GM10248 (cell line): ENCODE results near the gene C10orf67.

Source experiments
- CTCF ChIA-PET: fragments of 300-600 bp; sonication (Branson Sonifier 250); formaldehyde crosslinking; extraction: SDS; loops from one replicate; lab custom pipeline; 2021; ENCODE audit warnings: antibody characterized with exemption; lab: Yijun Ruan, JAX
- POLR2A ChIA-PET: fragments of 350-650 bp; sonication (Branson Sonifier 250); formaldehyde crosslinking; extraction: SDS; loops from one replicate; lab custom pipeline; 2020; ENCODE audit warnings: antibody characterized with exemption; lab: Yijun Ruan, JAX
- DNase-seq: peaks from one replicate; pipeline ENCODE4 v3.0.0; 2012; ENCODE audit errors: extremely low spot score
- TF ChIP-seq, protein P1 (sequence below): IDR thresholded peaks from 2 replicates; pipeline ENCODE4 v1.5.1; 2012; ENCODE audit warnings: mild to moderate bottlenecking, low read depth; ENCODE audit errors: extremely low read depth, missing control alignments, control extremely low read depth

The C10orf67 gene

DNA sequence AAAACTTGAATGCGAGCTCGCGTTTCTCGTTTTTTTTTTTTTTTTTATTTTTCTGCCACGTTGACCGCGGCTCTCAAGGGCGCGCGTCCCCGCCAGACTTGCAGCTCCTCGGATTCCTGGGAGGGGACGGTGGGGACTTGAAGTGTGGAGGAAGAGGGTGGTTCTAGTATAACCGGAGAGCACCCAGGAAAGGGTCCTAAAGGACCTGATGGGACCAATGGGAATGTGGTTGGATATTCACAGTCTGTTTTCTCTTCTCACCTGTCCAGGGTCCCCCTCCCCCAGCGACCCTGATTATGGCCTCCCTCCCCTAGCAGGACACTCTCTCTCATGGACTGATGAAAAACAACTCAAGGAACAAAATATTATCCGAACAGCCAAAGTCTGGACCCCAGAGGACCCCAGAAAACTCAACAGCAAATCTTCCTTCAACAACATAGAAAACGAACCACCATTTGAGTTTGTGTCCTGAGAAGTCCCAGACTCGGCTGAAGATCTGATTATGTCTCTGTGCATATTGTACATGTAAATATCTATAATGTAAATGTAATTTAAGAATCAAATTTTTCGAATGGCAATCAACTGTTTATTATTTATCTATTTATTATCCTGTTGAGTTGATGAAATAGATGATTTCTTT lies 151.0 kb downstream of the C10orf67 start:
- CTCF ChIA-PET, result no interaction called here
- DNase-seq, result no peak
- POLR2A ChIA-PET, result interaction anchor here (0.6 to 0.7 kb wide), 2 partner anchors 13 to 24 kb away, joined by 3 to 5 read pairs; no protein-coding TSS in a partner anchor

DNA sequence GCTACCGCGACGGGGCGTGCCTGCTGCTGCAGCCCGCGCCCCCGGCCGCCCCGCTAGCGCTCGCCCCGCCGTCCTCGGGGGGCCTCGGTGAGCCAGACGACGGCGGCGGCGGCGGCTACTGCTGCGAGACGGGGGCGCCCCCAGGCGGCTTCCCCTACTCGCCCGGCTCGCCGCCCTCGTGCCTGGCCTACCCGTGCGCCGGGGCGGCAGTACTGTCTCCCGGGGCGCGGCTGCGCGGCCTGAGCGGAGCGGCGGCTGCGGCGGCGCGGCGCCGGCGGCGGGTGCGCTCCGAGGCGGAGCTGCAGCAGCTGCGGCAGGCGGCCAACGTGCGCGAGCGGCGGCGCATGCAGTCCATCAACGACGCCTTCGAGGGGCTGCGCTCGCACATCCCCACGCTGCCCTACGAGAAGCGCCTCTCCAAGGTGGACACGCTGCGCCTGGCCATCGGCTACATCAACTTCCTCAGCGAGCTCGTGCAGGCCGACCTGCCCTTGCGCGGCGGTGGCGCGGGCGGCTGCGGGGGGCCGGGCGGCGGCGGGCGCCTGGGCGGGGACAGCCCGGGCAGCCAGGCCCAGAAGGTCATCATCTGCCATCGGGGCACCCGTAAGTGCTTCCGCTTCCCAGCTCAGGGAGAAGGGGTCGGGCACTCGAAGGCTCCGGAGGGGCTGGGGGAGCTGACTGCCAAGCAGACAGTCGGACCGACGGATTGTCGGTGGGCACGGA lies 151.7 kb downstream of the C10orf67 start:
- TF ChIP-seq, protein P1, sequence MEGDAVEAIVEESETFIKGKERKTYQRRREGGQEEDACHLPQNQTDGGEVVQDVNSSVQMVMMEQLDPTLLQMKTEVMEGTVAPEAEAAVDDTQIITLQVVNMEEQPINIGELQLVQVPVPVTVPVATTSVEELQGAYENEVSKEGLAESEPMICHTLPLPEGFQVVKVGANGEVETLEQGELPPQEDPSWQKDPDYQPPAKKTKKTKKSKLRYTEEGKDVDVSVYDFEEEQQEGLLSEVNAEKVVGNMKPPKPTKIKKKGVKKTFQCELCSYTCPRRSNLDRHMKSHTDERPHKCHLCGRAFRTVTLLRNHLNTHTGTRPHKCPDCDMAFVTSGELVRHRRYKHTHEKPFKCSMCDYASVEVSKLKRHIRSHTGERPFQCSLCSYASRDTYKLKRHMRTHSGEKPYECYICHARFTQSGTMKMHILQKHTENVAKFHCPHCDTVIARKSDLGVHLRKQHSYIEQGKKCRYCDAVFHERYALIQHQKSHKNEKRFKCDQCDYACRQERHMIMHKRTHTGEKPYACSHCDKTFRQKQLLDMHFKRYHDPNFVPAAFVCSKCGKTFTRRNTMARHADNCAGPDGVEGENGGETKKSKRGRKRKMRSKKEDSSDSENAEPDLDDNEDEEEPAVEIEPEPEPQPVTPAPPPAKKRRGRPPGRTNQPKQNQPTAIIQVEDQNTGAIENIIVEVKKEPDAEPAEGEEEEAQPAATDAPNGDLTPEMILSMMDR, result no peak
- CTCF ChIA-PET, result no interaction called here
- peak; percentile 16 for DNase-seq
- POLR2A ChIA-PET, result interaction anchor here (0.6 to 0.7 kb wide), 2 partner anchors 13 to 24 kb away, joined by 3 to 5 read pairs; no protein-coding TSS in a partner anchor

More for the DNA sequence above, 151.0 kb downstream of the C10orf67 start:
- TF ChIP-seq, protein P1, result no peak

DNA sequence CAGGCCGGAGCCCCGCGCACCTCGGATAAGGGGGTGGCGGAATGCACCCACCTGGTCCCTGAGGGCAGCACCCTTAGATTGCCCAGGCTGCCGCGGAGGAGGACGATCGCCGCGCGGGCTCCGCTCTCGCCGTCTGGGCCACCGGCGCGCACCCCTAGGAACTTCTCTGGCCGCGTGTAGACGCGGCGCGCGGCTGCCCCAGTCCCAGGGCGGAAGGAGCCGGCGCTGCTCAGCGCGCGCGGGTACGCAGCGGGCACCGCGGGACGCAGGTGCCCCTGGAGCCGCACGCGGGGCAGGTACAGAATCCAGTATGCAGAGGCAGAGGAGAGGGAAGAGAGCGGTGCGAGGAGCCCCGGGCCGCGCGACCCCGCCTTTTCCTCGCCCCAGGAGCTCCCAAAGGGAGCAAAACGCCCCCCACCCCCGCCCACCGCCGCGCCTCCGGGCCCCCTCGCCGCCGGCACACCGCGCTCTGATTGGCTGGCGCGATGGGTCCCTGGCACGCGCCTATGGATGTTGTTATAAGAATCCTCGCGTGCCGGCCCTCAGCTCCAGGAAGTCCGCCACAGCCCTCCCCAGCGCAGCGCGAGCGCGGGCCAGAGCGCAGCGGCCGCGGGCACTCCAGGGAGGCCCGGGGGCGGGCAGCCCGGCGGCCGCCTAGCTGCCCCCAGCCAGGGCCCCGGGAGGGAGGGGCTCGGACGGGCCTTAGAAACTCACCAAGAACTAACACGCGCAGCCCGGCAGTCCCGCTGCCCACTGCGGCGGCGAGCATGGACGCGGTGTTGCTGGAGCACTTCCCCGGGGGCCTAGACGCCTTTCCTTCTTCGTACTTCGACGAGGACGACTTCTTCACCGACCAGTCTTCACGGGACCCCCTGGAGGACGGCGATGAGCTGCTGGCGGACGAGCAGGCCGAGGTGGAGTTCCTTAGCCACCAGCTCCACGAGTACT lies 152.6 kb downstream of the C10orf67 start, which contains the start of gene PTF1A:
TSS of gene PTF1A (plus strand) at position 549 of the 948 bp plus-strand sequence. CDS start at position 768, 219 bp downstream.
- no peak for DNase-seq
- TF ChIP-seq, protein P1, result no peak
- POLR2A ChIA-PET, result no interaction called here
- CTCF ChIA-PET, result no interaction called here

DNA sequence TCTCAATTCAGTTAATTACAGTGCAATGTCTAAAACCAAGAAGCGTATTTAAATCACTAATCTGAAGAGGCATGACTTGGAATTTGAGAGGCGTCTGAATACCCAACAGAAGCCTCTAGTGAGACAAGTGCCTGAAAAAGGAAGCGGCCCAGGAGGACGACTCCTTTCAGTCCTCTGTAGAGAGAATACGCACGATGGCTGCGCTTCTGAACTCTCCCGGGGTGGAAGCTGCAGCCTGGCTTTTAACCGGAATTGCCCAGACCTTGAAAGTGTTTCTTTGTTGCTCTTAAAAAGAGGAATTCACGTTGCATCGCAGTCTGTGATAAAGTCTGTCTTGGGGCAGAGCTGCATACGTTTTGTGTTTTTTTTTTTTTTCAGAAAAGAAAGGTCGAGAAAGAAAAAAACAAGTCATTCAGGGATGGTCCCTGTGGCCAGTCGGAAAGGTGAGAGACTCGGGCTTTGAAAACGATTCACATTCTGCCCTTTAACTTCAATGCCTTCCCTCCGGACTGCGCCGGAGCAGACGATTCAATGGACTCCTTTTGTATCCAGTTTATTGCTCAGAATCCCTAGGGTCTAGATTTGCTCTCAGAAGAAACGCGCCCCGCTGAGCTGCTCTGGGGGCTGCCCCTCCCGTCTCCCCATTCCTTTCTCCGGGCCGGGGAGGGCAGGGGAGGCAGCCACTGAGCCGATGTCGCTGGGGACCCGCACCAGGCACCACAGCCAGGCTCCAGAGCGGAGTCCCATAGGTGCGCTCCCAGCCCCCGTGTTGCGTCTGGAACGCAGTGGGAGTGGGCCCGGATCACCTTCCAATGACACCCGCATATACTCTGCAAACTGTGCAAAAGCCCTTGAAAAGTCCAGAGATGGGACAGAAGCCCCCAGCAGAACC lies 153.5 kb downstream of the C10orf67 start:
- TF ChIP-seq, protein P1, result no peak
- POLR2A ChIA-PET, result no interaction called here
- no peak for DNase-seq
- CTCF ChIA-PET, result no interaction called here

DNA sequence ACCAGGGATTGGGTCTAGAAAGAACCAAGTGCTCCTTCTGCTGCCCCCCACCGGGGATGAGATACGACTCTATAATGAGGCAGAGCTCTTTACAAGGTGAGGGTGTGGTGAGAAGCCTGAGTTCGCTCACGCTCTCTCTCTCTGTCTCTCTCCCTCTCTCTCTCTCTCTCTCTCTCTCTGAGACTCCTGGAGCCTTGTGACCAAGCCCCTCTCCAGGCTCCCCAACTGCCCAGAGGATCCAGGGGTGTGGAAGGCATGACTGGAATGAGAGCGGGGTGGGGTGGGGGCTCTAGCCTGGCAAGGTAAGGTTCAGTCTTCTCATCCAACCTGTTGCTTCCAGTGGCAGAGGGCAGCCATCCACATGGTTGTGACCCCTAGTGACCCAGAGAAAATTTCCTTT lies 155.6 kb downstream of the C10orf67 start:
- ChIA-PET POLR2A (no interaction called here), CTCF (interaction anchor here (1.5 to 3.5 kb wide), 2 partner anchors 9 to 10 kb away, joined by 3 to 10 read pairs; no protein-coding TSS in a partner anchor)
- DNase-seq, result no peak
- TF ChIP-seq, protein P1, result no peak
